ENCODE measurements around the gene ZNF280A.
"Not testable (repeated sequence)": the region's sequence is repeated elsewhere in the genome, so short reads cannot be mapped to it uniquely, and the experiment has no call there.

Gene ZNF280A

DNA sequence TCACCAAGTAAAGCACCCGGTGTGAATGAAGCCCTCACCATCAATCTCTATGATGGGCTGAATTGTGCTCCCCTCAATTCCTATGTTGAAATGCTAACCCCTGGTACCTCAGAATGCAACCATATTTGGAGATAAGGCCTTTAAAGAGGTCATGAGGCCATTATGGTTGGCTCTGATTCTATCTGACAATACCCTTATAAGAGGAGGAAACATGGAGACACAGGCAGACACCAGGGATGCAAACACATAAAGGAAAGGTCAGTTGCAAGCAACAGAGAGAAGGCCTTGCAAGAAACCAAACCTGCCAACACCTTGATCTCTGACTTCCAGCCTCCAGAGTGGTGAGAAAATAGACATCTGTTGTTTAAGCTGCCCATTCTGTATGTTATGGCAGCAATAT is 13.3 kb upstream of the ZNF280A start:
- TF ChIP-seq, protein P1, sequence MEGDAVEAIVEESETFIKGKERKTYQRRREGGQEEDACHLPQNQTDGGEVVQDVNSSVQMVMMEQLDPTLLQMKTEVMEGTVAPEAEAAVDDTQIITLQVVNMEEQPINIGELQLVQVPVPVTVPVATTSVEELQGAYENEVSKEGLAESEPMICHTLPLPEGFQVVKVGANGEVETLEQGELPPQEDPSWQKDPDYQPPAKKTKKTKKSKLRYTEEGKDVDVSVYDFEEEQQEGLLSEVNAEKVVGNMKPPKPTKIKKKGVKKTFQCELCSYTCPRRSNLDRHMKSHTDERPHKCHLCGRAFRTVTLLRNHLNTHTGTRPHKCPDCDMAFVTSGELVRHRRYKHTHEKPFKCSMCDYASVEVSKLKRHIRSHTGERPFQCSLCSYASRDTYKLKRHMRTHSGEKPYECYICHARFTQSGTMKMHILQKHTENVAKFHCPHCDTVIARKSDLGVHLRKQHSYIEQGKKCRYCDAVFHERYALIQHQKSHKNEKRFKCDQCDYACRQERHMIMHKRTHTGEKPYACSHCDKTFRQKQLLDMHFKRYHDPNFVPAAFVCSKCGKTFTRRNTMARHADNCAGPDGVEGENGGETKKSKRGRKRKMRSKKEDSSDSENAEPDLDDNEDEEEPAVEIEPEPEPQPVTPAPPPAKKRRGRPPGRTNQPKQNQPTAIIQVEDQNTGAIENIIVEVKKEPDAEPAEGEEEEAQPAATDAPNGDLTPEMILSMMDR (IDR thresholded peaks at IDR 0.05), result no peak
- no peaks in the 10 kb centered on the region for H3K4me1 ChIP-seq
- H3K27me3 ChIP-seq, result peaks cover 0 to 6% of the 10 kb centered on the region in 2 donors
- no peaks in the 10 kb centered on the region for H3K9me3 ChIP-seq
- intact Hi-C loops (cut with DNase I; ENCODE audit: low total_unique reads), result loop anchor here (10.0 kb wide), 1 partner anchor 1681 kb away; no protein-coding TSS in a partner anchor
- DNase-seq, result no peak
- no peak overlapping the region for H3K4me3 ChIP-seq
- no peak overlapping the region for H3K27ac ChIP-seq
- H3K36me3 ChIP-seq, result no peaks in the 10 kb centered on the region

DNA sequence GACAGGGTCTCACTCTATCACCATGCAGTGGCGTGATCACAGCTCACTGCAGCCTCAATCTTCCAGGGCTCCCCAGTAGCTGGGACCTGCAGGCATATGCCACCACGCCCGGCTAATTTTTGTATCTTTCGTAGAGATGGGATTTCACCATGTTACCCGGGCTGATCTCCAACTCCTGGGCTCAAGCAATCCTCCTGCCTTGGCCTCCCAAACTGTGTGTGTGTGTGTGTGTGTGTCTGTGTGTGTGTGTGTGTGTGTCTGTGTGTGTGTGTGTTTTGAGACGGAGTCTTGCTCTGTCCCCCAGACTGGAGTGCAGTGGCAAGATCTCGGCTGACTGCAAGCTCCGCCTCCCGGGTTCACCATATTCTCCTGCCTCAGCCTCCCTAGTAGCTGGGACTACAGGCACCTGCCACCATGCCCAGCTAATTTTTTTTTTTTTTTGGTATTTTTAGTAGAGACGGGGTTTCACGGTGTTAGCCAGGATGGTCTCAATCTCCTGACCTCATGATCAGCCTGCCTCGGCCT is 12.5 kb upstream of the ZNF280A start:
- not testable (repeated sequence) for H3K27me3 ChIP-seq, H3K9me3 ChIP-seq, H3K4me3 ChIP-seq, H3K27ac ChIP-seq, H3K36me3 ChIP-seq, H3K4me1 ChIP-seq, DNase-seq
- intact Hi-C loops (cut with DNase I; ENCODE audit: low total_unique reads), result loop anchor here (10.0 kb wide), 1 partner anchor 1682 kb away; no protein-coding TSS in a partner anchor

DNA sequence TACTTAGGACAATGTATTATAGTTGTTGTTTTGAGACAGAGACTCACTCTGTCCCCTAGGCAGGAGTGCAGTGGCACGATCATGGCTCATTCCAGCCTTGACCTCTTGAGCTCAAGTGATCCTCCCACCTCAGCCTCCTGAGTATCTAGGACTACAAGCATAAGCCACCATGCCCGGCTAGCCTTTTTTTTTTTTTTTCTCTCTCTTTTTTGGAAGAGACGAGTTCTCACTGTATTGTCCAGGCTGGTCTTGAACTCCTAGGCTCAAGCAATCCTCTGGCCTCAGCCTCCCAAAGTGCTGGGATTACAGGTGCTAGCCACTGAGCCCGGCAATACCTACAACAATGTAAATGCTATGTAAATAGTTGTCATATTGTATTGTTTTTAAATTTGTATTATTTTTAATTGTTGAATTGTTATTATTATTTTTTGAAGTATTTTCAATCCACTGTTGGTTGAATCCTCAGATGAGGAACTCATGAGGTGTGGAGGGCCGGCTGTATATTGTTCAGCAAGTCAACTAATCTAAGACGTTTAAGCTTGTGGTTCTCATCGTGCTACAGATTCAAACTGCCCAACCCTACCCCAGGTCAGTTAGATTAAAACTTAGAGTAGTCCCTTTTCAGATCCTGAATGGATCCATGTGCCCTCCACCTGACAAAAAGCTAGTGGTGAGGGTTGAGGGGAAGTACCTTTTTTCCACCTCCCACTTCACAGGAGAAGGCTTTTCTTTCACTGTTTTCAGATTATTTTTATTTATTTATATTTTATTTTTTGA is 11.9 kb upstream of the ZNF280A start:
- no peak for DNase-seq

GRCh38 chr22:22528780-22529179 is 8.7 kb upstream of the ZNF280A start:
- H3K27me3 ChIP-seq, result peaks cover 0 to 6% of the 10 kb centered on the region in 2 donors
- H3K9me3 ChIP-seq, result no peaks in the 10 kb centered on the region
- H3K4me3 ChIP-seq, result no peak overlapping the region
- no peaks in the 10 kb centered on the region for H3K36me3 ChIP-seq
- H3K27ac ChIP-seq, result no peak overlapping the region
- intact Hi-C loops (cut with DNase I; ENCODE audit: low total_unique reads), result no loop called here
- no peaks in the 10 kb centered on the region for H3K4me1 ChIP-seq
- TF ChIP-seq, protein P1 (IDR thresholded peaks at IDR 0.05), result no peak
- DNase-seq, result no peak

More for the DNA sequence above, 11.9 kb upstream of the ZNF280A start:
- Histone ChIP-seq H3K27me3 (peaks cover 0 to 6% of the 10 kb centered on the region in 2 donors), H3K36me3 (no peaks in the 10 kb centered on the region), H3K4me3 (no peak overlapping the region), H3K27ac (no peak overlapping the region), H3K4me1 (no peaks in the 10 kb centered on the region), H3K9me3 (no peaks in the 10 kb centered on the region)
- intact Hi-C loops (cut with DNase I; ENCODE audit: low total_unique reads), result loop anchor here (10.0 kb wide), 1 partner anchor 1683 kb away; no protein-coding TSS in a partner anchor
- TF ChIP-seq, protein P1 (IDR thresholded peaks at IDR 0.05), result no peak

DNA sequence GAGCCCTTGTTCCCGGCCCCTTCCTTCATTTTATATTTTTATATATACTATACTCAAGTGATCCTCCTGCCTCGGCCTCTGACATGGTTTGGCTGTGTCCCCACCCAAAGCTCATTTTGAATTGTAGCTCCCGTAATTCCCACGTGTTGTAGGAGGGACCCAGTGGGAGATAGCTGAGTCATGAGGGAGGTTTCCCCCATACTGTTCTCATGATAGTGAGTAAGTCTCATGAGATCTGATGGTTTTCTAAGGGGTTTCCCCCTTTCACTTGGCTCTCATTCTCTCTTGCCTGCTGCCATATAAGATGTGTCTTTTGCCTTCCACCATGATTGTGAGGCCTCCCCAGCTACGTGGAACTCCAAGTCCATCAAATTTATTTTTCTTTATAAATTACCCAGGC is 7.2 kb upstream of the ZNF280A start:
- Histone ChIP-seq H3K27me3 (no peaks in the 10 kb centered on the region), H3K27ac (no peak overlapping the region), H3K9me3 (no peaks in the 10 kb centered on the region), H3K4me1 (no peaks in the 10 kb centered on the region), H3K36me3 (no peaks in the 10 kb centered on the region), H3K4me3 (no peak overlapping the region)
- DNase-seq, result no peak
- TF ChIP-seq, protein P1 (IDR thresholded peaks at IDR 0.05), result no peak
- intact Hi-C loops (cut with DNase I; ENCODE audit: low total_unique reads), result no loop called here

- TF ChIP-seq, protein P1 (IDR thresholded peaks at IDR 0.05), result no peak
- H3K4me1 ChIP-seq, result no peaks in the 10 kb centered on the region
- no peaks in the 10 kb centered on the region for H3K27me3 ChIP-seq
- no peaks in the 10 kb centered on the region for H3K36me3 ChIP-seq
- intact Hi-C loops (cut with DNase I; ENCODE audit: low total_unique reads), result no loop called here
- no peak overlapping the region for H3K4me3 ChIP-seq
- H3K27ac ChIP-seq, result no peak overlapping the region
- DNase-seq, result no peak
- no peaks in the 10 kb centered on the region for H3K9me3 ChIP-seq
Observed at GRCh38 chr22:22526125-22526912, 6.2 kb upstream of the ZNF280A start.
